K562 (cell line): Measurements from ENCODE around the gene TBC1D17.

Source experiments
- CBX5 ChIP-seq: IDR thresholded peaks from 2 replicates; pipeline ENCODE4 v1.6.1; 2014; ENCODE audit warnings: low read depth, borderline replicate concordance
- ZNF324 ChIP-seq: fragments of 250-450 bp; sonication (Bioruptor Pico); IDR thresholded peaks from 2 replicates; pipeline ENCODE4 v1.4.0; 2020; ENCODE audit warnings: mild to moderate bottlenecking
- TF ChIP-seq, protein P1 (sequence below): fragments of 250-450 bp; sonication (Bioruptor Pico); IDR thresholded peaks from 2 replicates; pipeline ENCODE4 v1.5.0; 2020; ENCODE audit warnings: mild to moderate bottlenecking, borderline replicate concordance
- TF ChIP-seq, protein P2 (sequence below), 3 experiments: IDR thresholded peaks in 2 of 3; conservative IDR thresholded peaks in 1 of 3; 2 replicates each; pipeline ENCODE4 v1.5.1; 2011 to 2012; ENCODE audit warnings: low read length in 3 of 3, mild to moderate bottlenecking in 3 of 3, control low read depth in 2 of 3, improper control_type of control experiment in 1 of 3, inconsistent platforms in 1 of 3, low read depth in 1 of 3, mixed read lengths in 1 of 3, moderate library complexity in 1 of 3; ENCODE audit not compliant: insufficient read depth in 2 of 3
- TF ChIP-seq, protein P3 (sequence below): sonication (generic); formaldehyde crosslinking; IDR thresholded peaks from 2 replicates; pipeline ENCODE4 v1.8.1; 2023; ENCODE audit warnings: mild to moderate bottlenecking, missing genetic modification reagents

DNA sequence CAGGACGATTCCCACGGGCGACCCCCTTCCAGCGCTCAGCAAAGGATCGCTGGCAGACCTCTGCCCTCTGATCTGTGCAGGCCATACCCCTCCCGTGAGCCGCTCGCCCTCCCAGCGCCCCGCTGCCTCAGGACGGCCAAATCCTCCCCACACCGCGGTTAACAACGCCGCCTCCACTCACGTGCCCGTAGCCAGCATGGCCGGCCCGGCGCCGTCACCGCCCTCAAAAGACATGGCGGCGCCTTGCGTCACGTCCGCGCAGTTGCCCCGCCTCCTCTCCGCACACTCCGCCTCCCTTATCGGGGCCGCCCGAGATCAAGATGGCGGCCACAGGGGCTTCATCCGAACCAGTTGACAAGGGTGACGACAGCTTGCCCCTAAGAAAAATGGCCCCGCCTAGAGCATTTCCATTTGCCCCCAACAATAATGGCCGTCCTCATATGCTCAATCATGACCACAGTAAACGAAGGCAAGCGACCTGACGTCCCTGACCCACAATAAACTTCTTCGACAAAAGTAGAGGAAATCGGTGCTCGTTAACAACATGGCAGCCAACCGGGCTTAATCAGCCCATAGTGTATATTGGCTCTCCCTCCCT lies 981 bp upstream of the TBC1D17 start:
- TF ChIP-seq, protein P1, sequence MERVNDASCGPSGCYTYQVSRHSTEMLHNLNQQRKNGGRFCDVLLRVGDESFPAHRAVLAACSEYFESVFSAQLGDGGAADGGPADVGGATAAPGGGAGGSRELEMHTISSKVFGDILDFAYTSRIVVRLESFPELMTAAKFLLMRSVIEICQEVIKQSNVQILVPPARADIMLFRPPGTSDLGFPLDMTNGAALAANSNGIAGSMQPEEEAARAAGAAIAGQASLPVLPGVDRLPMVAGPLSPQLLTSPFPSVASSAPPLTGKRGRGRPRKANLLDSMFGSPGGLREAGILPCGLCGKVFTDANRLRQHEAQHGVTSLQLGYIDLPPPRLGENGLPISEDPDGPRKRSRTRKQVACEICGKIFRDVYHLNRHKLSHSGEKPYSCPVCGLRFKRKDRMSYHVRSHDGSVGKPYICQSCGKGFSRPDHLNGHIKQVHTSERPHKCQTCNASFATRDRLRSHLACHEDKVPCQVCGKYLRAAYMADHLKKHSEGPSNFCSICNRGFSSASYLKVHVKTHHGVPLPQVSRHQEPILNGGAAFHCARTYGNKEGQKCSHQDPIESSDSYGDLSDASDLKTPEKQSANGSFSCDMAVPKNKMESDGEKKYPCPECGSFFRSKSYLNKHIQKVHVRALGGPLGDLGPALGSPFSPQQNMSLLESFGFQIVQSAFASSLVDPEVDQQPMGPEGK (CRISPR knock-in tag): no peak
- 0 out of 2 replicates have a peak, but pooled peaks have one; percentile 23 for TF ChIP-seq ZNF324 (CRISPR knock-in tag)
- TF ChIP-seq, protein P2, sequence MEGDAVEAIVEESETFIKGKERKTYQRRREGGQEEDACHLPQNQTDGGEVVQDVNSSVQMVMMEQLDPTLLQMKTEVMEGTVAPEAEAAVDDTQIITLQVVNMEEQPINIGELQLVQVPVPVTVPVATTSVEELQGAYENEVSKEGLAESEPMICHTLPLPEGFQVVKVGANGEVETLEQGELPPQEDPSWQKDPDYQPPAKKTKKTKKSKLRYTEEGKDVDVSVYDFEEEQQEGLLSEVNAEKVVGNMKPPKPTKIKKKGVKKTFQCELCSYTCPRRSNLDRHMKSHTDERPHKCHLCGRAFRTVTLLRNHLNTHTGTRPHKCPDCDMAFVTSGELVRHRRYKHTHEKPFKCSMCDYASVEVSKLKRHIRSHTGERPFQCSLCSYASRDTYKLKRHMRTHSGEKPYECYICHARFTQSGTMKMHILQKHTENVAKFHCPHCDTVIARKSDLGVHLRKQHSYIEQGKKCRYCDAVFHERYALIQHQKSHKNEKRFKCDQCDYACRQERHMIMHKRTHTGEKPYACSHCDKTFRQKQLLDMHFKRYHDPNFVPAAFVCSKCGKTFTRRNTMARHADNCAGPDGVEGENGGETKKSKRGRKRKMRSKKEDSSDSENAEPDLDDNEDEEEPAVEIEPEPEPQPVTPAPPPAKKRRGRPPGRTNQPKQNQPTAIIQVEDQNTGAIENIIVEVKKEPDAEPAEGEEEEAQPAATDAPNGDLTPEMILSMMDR (IDR thresholded peaks at IDR 0.05 in 2 of 3, conservative IDR thresholded peaks at IDR 0.05 in 1 of 3; ENCODE audit: insufficient read depth in 2 of 3, low read depth in 1 of 3, low read length in 3 of 3): no peak
- TF ChIP-seq, protein P3, sequence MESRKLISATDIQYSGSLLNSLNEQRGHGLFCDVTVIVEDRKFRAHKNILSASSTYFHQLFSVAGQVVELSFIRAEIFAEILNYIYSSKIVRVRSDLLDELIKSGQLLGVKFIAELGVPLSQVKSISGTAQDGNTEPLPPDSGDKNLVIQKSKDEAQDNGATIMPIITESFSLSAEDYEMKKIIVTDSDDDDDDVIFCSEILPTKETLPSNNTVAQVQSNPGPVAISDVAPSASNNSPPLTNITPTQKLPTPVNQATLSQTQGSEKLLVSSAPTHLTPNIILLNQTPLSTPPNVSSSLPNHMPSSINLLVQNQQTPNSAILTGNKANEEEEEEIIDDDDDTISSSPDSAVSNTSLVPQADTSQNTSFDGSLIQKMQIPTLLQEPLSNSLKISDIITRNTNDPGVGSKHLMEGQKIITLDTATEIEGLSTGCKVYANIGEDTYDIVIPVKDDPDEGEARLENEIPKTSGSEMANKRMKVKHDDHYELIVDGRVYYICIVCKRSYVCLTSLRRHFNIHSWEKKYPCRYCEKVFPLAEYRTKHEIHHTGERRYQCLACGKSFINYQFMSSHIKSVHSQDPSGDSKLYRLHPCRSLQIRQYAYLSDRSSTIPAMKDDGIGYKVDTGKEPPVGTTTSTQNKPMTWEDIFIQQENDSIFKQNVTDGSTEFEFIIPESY: 0 out of 2 replicates have a peak, but pooled peaks have one; percentile 7
- TF ChIP-seq CBX5: no peak
